Suprapubic skin (tissue), 4 donors: ENCODE measurements around the gene NDN.

Source experiments
- CTCF ChIP-seq, 2 donors: fragments of 200-600 bp in 1 of 2; fragments of 450-650 bp in 1 of 2; sonication (generic) in 1 of 2; IDR thresholded peaks; one replicate each; pipeline ENCODE4 v1.5.1; 2016 to 2019; ENCODE audit warnings: antibody characterized with exemption in 2 of 2, mild to moderate bottlenecking in 1 of 2, moderate library complexity in 1 of 2
- EP300 ChIP-seq: sonication (generic); formaldehyde crosslinking; IDR thresholded peaks from one replicate; pipeline ENCODE4 v1.6.1; 2017; ENCODE audit warnings: antibody characterized with exemption
- POLR2AphosphoS5 ChIP-seq, 3 donors: sonication (generic); formaldehyde crosslinking; IDR thresholded peaks; one replicate each; pipeline ENCODE4 v1.6.1; 2017; ENCODE audit warnings: antibody characterized with exemption in 3 of 3

- no peak for TF ChIP-seq CTCF (IDR thresholded peaks at IDR 0.05)
- no peak for TF ChIP-seq EP300
- TF ChIP-seq POLR2AphosphoS5 (IDR thresholded peaks at IDR 0.05) = no peak
These were observed 3.3 kb upstream of the NDN start for GRCh38 chr15:23690450-23690852.
